ENCODE data around the gene ZMYND10. TPM values are rescaled to one million over a fixed set of nuclear protein-coding genes. Genes with fewer than 3 reads are reported as not detected.

Gene ZMYND10
- total RNA-seq, 1 donor from 2014 or later = 0.35 TPM

- no peak for DNase-seq (ENCODE audit: low spot score)
- intact Hi-C loops (cut with DNase I) = no loop called here
Observed at GRCh38 chr3:50333744-50334328, 11.7 kb downstream of the ZMYND10 start.

GRCh38 chr3:50331364-50331907 lies 14.1 kb downstream of the ZMYND10 start:
- no peak for DNase-seq (ENCODE audit: low spot score)
- intact Hi-C loops (cut with DNase I) = no loop called here

- intact Hi-C loops (cut with DNase I) = no loop called here
- DNase-seq (ENCODE audit: low spot score) = no peak
Observed at GRCh38 chr3:50330330-50330729, 15.2 kb downstream of the ZMYND10 start.

GRCh38 chr3:50327943-50328691 lies 17.4 kb downstream of the ZMYND10 start, which contains the start of gene TUSC2:
Gene TUSC2 (minus strand): TSS chr3:50328223. CDS start chr3:50328099, 124 bp downstream.
- peak; percentile 99 for DNase-seq (ENCODE audit: low spot score)
- intact Hi-C loops (cut with DNase I) = loop anchor here (5.0 kb wide), 1 partner anchor 41 kb away; no protein-coding TSS in a partner anchor

GRCh38 chr3:50327129-50327528 lies 18.4 kb downstream of the ZMYND10 start:
- no peak for DNase-seq (ENCODE audit: low spot score)
- intact Hi-C loops (cut with DNase I) = loop anchor here (5.0 kb wide), 1 partner anchor 40 kb away; no protein-coding TSS in a partner anchor

GRCh38 chr3:50326182-50326541 lies 19.4 kb downstream of the ZMYND10 start:
- intact Hi-C loops (cut with DNase I) = loop anchor here (5.0 kb wide), 1 partner anchor 39 kb away; no protein-coding TSS in a partner anchor
- DNase-seq (ENCODE audit: low spot score) = no peak

- no peak for DNase-seq (ENCODE audit: low spot score)
- intact Hi-C loops (cut with DNase I) = loop anchor here (2.0 to 5.0 kb wide), 2 partner anchors 38 to 51 kb away; no protein-coding TSS in a partner anchor
Observed at GRCh38 chr3:50325497-50326181, 19.9 kb downstream of the ZMYND10 start.

- intact Hi-C loops (cut with DNase I) = loop anchor here (2.0 to 5.0 kb wide), 2 partner anchors 38 to 50 kb away; no protein-coding TSS in a partner anchor
- DNase-seq (ENCODE audit: low spot score) = no peak
Observed at GRCh38 chr3:50325113-50325480, 20.4 kb downstream of the ZMYND10 start.

GRCh38 chr3:50324351-50325112 lies 21.0 kb downstream of the ZMYND10 start:
- DNase-seq (ENCODE audit: low spot score) = no peak
- intact Hi-C loops (cut with DNase I) = loop anchor here (2.0 to 5.0 kb wide), 4 partner anchors 37 to 132 kb away; partner anchors contain the start of genes GNAI2 and GNAT1

GRCh38 chr3:50323614-50324199 lies 21.8 kb downstream of the ZMYND10 start:
- intact Hi-C loops (cut with DNase I) = loop anchor here (1.0 to 5.0 kb wide), 4 partner anchors 23 to 131 kb away; partner anchors contain the start of genes GNAI2 and GNAT1
- peak; percentile 89 for DNase-seq (ENCODE audit: low spot score)

GRCh38 chr3:50323092-50323600 lies 22.4 kb downstream of the ZMYND10 start:
- intact Hi-C loops (cut with DNase I) = loop anchor here (1.0 to 5.0 kb wide), 3 partner anchors 23 to 131 kb away; partner anchors contain the start of genes GNAI2 and GNAT1
- no peak for DNase-seq (ENCODE audit: low spot score)

- no peak for DNase-seq (ENCODE audit: low spot score)
- intact Hi-C loops (cut with DNase I) = loop anchor here (1.0 to 5.0 kb wide), 3 partner anchors 22 to 130 kb away; partner anchors contain the start of genes GNAI2 and GNAT1
Observed at GRCh38 chr3:50322386-50323091, 23.0 kb downstream of the ZMYND10 start, which contains the start of gene HYAL2. Gene HYAL2 (minus strand): TSS chr3:50322745. CDS start chr3:50320489, 2,256 bp downstream.

GRCh38 chr3:50322115-50322385 lies 23.5 kb downstream of the ZMYND10 start:
- no peak for DNase-seq (ENCODE audit: low spot score)
- intact Hi-C loops (cut with DNase I) = loop anchor here (5.0 kb wide), 2 partner anchors 85 to 130 kb away; partner anchors contain the start of genes GNAI2 and GNAT1

GRCh38 chr3:50321336-50322114 lies 24.0 kb downstream of the ZMYND10 start:
- intact Hi-C loops (cut with DNase I) = loop anchor here (5.0 kb wide), 2 partner anchors 84 to 129 kb away; partner anchors contain the start of genes GNAI2 and GNAT1
- peak; percentile 94 for DNase-seq (ENCODE audit: low spot score)

GRCh38 chr3:50320853-50321335 lies 24.6 kb downstream of the ZMYND10 start:
- peak; percentile 91 for DNase-seq (ENCODE audit: low spot score)

GRCh38 chr3:50319894-50320625 lies 25.5 kb downstream of the ZMYND10 start:
- intact Hi-C loops (cut with DNase I) = loop anchor here (5.0 kb wide), 2 partner anchors 83 to 128 kb away; partner anchors contain the start of genes GNAI2 and GNAT1
- DNase-seq (ENCODE audit: low spot score) = no peak

More at GRCh38 chr3:50320853-50321335, 24.6 kb downstream of the ZMYND10 start:
- intact Hi-C loops (cut with DNase I) = loop anchor here (5.0 kb wide), 2 partner anchors 84 to 129 kb away; partner anchors contain the start of genes GNAI2 and GNAT1
